ENCODE measurements around the gene TCAF1. TPM values are rescaled to one million over a fixed set of nuclear protein-coding genes. Genes with fewer than 3 reads are reported as not detected.

TCAF1 gene
- total RNA-seq, 1 donor from 2014 or later, result 82.4 TPM

- Mint-ChIP-seq H3K4me1 (ENCODE audit: unreplicated experiment) (peaks cover 37% of the 10 kb centered on the region), H3K36me3 (ENCODE audit: unreplicated experiment) (peaks cover 17% of the 10 kb centered on the region), H3K27me3 (ENCODE audit: unreplicated experiment) (no peaks in the 10 kb centered on the region), H3K4me3 (ENCODE audit: unreplicated experiment) (peak overlapping the region; percentile 32), H3K27ac (ENCODE audit: unreplicated experiment) (no peak overlapping the region), H3K9me3 (ENCODE audit: unreplicated experiment) (peaks cover 18% of the 10 kb centered on the region)
- no peak for DNase-seq (ENCODE audit: extremely low spot score, unreplicated experiment)
- no peak for TF ChIP-seq CTCF (IDR thresholded peaks at IDR 0.05)
Observed at GRCh38 chr7:143885951-143886350, 16.0 kb downstream of the TCAF1 start.

GRCh38 chr7:143884969-143885559 is 16.9 kb downstream of the TCAF1 start:
- TF ChIP-seq CTCF (IDR thresholded peaks at IDR 0.05), result no peak
- Mint-ChIP-seq H3K9me3 (ENCODE audit: unreplicated experiment) (peaks cover 10% of the 10 kb centered on the region), H3K36me3 (ENCODE audit: unreplicated experiment) (peaks cover 13% of the 10 kb centered on the region), H3K4me3 (ENCODE audit: unreplicated experiment) (peak overlapping the region; percentile 85), H3K27me3 (ENCODE audit: unreplicated experiment) (no peaks in the 10 kb centered on the region), H3K27ac (ENCODE audit: unreplicated experiment) (peak overlapping the region; percentile 80), H3K4me1 (ENCODE audit: unreplicated experiment) (peaks cover 37% of the 10 kb centered on the region)
- peak; percentile 88 for DNase-seq (ENCODE audit: extremely low spot score, unreplicated experiment)

- DNase-seq (ENCODE audit: extremely low spot score, unreplicated experiment), result no peak
- no peak for TF ChIP-seq CTCF (IDR thresholded peaks at IDR 0.05)
- H3K9me3 Mint-ChIP-seq (ENCODE audit: unreplicated experiment), result peaks cover 10% of the 10 kb centered on the region
- peaks cover 12% of the 10 kb centered on the region for H3K36me3 Mint-ChIP-seq (ENCODE audit: unreplicated experiment)
- peaks cover 37% of the 10 kb centered on the region for H3K4me1 Mint-ChIP-seq (ENCODE audit: unreplicated experiment)
- H3K27ac Mint-ChIP-seq (ENCODE audit: unreplicated experiment), result peak overlapping the region; percentile 80
- no peaks in the 10 kb centered on the region for H3K27me3 Mint-ChIP-seq (ENCODE audit: unreplicated experiment)
- H3K4me3 Mint-ChIP-seq (ENCODE audit: unreplicated experiment), result peak overlapping the region; percentile 85
Observed at GRCh38 chr7:143884241-143884968, 17.6 kb downstream of the TCAF1 start.

GRCh38 chr7:143882604-143883078 is 19.3 kb downstream of the TCAF1 start:
- Mint-ChIP-seq H3K4me3 (ENCODE audit: unreplicated experiment) (peak overlapping the region; percentile 93), H3K27me3 (ENCODE audit: unreplicated experiment) (no peaks in the 10 kb centered on the region), H3K36me3 (ENCODE audit: unreplicated experiment) (peaks cover 2% of the 10 kb centered on the region), H3K4me1 (ENCODE audit: unreplicated experiment) (peaks cover 37% of the 10 kb centered on the region), H3K9me3 (ENCODE audit: unreplicated experiment) (no peaks in the 10 kb centered on the region), H3K27ac (ENCODE audit: unreplicated experiment) (peak overlapping the region; percentile 88)
- peak; percentile 88 for DNase-seq (ENCODE audit: extremely low spot score, unreplicated experiment)
- no peak for TF ChIP-seq CTCF (IDR thresholded peaks at IDR 0.05)

- H3K27ac Mint-ChIP-seq (ENCODE audit: unreplicated experiment), result peak overlapping the region; percentile 95
- peaks cover 37% of the 10 kb centered on the region for H3K4me1 Mint-ChIP-seq (ENCODE audit: unreplicated experiment)
- H3K9me3 Mint-ChIP-seq (ENCODE audit: unreplicated experiment), result no peaks in the 10 kb centered on the region
- H3K4me3 Mint-ChIP-seq (ENCODE audit: unreplicated experiment), result peak overlapping the region; percentile 93
- no peak for TF ChIP-seq CTCF (IDR thresholded peaks at IDR 0.05)
- peaks cover 2% of the 10 kb centered on the region for H3K36me3 Mint-ChIP-seq (ENCODE audit: unreplicated experiment)
- no peak for DNase-seq (ENCODE audit: extremely low spot score, unreplicated experiment)
- H3K27me3 Mint-ChIP-seq (ENCODE audit: unreplicated experiment), result no peaks in the 10 kb centered on the region
Observed at GRCh38 chr7:143882020-143882603, 19.9 kb downstream of the TCAF1 start.

All from osteocyte (in vitro differentiated cells).